Endothelial cell (in vitro differentiated cells): ENCODE measurements around the gene PRKCH. TPM values are rescaled to one million over a fixed set of nuclear protein-coding genes. Genes with fewer than 3 reads are reported as not detected.

Source experiments
- DNase-seq: peaks from one replicate; pipeline ENCODE4 v3.0.0; 2021; ENCODE audit warnings: low spot score
- H3K27ac Mint-ChIP-seq: one replicate; pipeline ENCODE4 v1.8.0; 2021; ENCODE audit warnings: mixed read lengths, inconsistent platforms; ENCODE audit not compliant: unreplicated experiment
- H3K27me3 Mint-ChIP-seq: one replicate; pipeline ENCODE4 v1.8.0; 2021; ENCODE audit warnings: mild to moderate bottlenecking, moderate library complexity, mixed read lengths, inconsistent platforms; ENCODE audit not compliant: unreplicated experiment
- H3K36me3 Mint-ChIP-seq: one replicate; pipeline ENCODE4 v1.8.0; 2021; ENCODE audit warnings: mild to moderate bottlenecking, low read depth, mixed read lengths, inconsistent platforms; ENCODE audit not compliant: unreplicated experiment
- H3K4me1 Mint-ChIP-seq: one replicate; pipeline ENCODE4 v1.8.0; 2021; ENCODE audit warnings: mild to moderate bottlenecking, mixed read lengths, inconsistent platforms; ENCODE audit not compliant: unreplicated experiment
- H3K4me3 Mint-ChIP-seq: one replicate; pipeline ENCODE4 v1.8.0; 2021; ENCODE audit warnings: mild to moderate bottlenecking, mixed read lengths, inconsistent platforms; ENCODE audit not compliant: unreplicated experiment
- H3K9me3 Mint-ChIP-seq: one replicate; pipeline ENCODE4 v1.8.0; 2021; ENCODE audit warnings: mixed read lengths, inconsistent platforms; ENCODE audit not compliant: unreplicated experiment
- CTCF ChIP-seq: fragments of 200-600 bp; sonication (generic); IDR thresholded peaks from one replicate; pipeline ENCODE4 v1.5.0; 2021; ENCODE audit warnings: antibody characterized with exemption; ENCODE audit not compliant: unreplicated experiment
- total RNA-seq: library from RNA; stranded (reverse); fragmentation: NEBNext Ultra II Directional; extraction: Animal tissue kit (Norgen Biotek cat#: 25700); gene quantifications from one replicate; pipeline ENCODE4 v1.2.1, GENCODE V29; 2021; ENCODE audit not compliant: unreplicated experiment

Gene PRKCH
- total RNA-seq, 1 donor from 2014 or later, result 42.5 TPM

- Mint-ChIP-seq H3K4me1 (peaks cover 10% of the 10 kb centered on the region), H3K36me3 (peaks cover 39% of the 10 kb centered on the region), H3K27ac (no peak overlapping the region), H3K4me3 (no peak overlapping the region), H3K9me3 (no peaks in the 10 kb centered on the region), H3K27me3 (no peaks in the 10 kb centered on the region)
- no peak for TF ChIP-seq CTCF
- DNase-seq, result no peak
Measured at GRCh38 chr14:61453103-61453767, 131.9 kb downstream of the PRKCH start.

GRCh38 chr14:61454545-61454944, 133.2 kb downstream of the PRKCH start:
- Mint-ChIP-seq H3K27ac (no peak overlapping the region), H3K4me1 (peaks cover 2% of the 10 kb centered on the region), H3K36me3 (peaks cover 43% of the 10 kb centered on the region), H3K27me3 (no peaks in the 10 kb centered on the region), H3K9me3 (no peaks in the 10 kb centered on the region), H3K4me3 (no peak overlapping the region)
- no peak for TF ChIP-seq CTCF
- DNase-seq, result no peak

- Mint-ChIP-seq H3K9me3 (no peaks in the 10 kb centered on the region), H3K27ac (no peak overlapping the region), H3K27me3 (no peaks in the 10 kb centered on the region), H3K4me3 (no peak overlapping the region), H3K36me3 (peaks cover 46% of the 10 kb centered on the region), H3K4me1 (peaks cover 2% of the 10 kb centered on the region)
- no peak for TF ChIP-seq CTCF
- no peak for DNase-seq
Measured at GRCh38 chr14:61455351-61455750, 134.0 kb downstream of the PRKCH start.

DNA sequence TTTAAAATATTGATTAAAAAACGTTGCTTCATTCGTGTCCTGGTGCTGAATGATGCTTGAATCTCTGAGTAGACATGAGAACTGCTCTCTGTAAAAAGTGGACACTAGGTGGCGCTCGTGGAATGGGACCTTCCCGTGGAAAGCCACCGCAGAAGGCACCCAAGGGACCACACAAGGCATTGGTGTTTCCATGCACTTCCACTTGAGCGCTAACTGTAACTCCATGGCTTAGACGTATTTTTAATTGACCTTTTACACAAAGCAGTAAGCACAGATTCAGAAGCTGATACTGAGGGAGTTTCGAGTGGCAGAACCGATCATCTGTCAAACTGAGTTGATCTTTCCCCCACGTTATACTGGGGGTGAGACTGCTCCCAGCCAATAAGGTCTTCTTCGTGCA, 135.3 kb downstream of the PRKCH start:
- peak; percentile 69 for DNase-seq
- H3K9me3 Mint-ChIP-seq, result no peaks in the 10 kb centered on the region
- peaks cover 38% of the 10 kb centered on the region for H3K36me3 Mint-ChIP-seq
- no peaks in the 10 kb centered on the region for H3K27me3 Mint-ChIP-seq
- TF ChIP-seq CTCF, result peak; percentile 93
- H3K4me1 Mint-ChIP-seq, result peaks cover 2% of the 10 kb centered on the region
- no peak overlapping the region for H3K27ac Mint-ChIP-seq
- no peak overlapping the region for H3K4me3 Mint-ChIP-seq

DNA sequence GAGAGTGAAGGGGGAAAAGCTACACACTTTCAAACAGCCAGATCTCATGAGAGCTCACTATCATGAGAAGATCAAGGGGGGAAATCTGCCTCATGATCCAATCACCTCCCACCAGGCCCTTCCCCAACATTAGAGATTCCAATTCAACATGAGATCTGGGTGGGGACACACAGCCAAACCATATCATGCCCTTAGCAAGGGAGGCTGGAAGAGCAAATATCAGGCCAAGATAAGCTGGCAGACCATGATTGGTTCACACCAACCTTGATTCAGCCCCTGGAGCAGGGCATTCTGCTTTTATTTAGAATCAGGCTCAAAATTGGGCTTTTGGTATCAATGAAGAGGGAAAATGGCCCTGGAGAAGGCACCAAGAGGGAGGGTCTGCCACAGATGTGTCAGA, 137.4 kb downstream of the PRKCH start:
- Mint-ChIP-seq H3K27ac (no peak overlapping the region), H3K9me3 (no peaks in the 10 kb centered on the region), H3K4me3 (no peak overlapping the region), H3K36me3 (peaks cover 30% of the 10 kb centered on the region), H3K4me1 (no peaks in the 10 kb centered on the region), H3K27me3 (no peaks in the 10 kb centered on the region)
- no peak for TF ChIP-seq CTCF
- no peak for DNase-seq
